ENCODE data around the gene MEGF8.
"Not testable (repeated sequence)": the region's sequence is repeated elsewhere in the genome, so short reads cannot be mapped to it uniquely, and the experiment has no call there.

MEGF8 gene

DNA sequence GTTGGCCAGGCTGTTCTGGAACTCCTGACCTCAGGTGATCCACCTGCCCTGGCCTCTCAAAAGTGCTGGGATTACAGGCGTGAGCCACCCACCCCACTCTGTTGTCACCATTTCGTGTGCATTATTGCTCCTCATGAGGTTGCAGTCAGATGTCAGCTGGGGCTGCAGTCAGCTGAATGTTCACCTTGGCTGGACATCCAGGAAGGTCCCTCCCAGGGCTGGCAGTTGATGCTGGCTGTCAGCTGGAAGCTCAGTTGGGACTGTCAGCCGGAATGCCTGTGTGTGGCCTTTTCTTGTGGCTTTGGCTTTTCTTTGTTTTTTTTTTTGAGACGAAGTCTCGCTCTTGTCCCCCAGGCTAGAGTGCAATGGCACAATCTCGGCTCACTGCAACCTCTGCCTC, 6.6 kb downstream of the MEGF8 start:
- DNase-seq (ENCODE audit: insufficient read length, low spot score), result no peak
- FAIRE-seq, result no peak
- TF ChIP-seq, protein P1, sequence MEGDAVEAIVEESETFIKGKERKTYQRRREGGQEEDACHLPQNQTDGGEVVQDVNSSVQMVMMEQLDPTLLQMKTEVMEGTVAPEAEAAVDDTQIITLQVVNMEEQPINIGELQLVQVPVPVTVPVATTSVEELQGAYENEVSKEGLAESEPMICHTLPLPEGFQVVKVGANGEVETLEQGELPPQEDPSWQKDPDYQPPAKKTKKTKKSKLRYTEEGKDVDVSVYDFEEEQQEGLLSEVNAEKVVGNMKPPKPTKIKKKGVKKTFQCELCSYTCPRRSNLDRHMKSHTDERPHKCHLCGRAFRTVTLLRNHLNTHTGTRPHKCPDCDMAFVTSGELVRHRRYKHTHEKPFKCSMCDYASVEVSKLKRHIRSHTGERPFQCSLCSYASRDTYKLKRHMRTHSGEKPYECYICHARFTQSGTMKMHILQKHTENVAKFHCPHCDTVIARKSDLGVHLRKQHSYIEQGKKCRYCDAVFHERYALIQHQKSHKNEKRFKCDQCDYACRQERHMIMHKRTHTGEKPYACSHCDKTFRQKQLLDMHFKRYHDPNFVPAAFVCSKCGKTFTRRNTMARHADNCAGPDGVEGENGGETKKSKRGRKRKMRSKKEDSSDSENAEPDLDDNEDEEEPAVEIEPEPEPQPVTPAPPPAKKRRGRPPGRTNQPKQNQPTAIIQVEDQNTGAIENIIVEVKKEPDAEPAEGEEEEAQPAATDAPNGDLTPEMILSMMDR (IDR thresholded peaks at IDR 0.05; ENCODE audit: insufficient read depth, missing control alignments), result no peak

- FAIRE-seq (no peak), DNase-seq (ENCODE audit: insufficient read length, low spot score) (no peak)
- TF ChIP-seq, protein P1 (IDR thresholded peaks at IDR 0.05; ENCODE audit: insufficient read depth, missing control alignments), result no peak
These were observed 7.6 kb downstream of the MEGF8 start for GRCh38 chr19:42333018-42333417.

GRCh38 chr19:42333975-42334696, 8.7 kb downstream of the MEGF8 start:
- FAIRE-seq, result no peak
- TF ChIP-seq, protein P1 (IDR thresholded peaks at IDR 0.05; ENCODE audit: insufficient read depth, missing control alignments), result no peak
- no peak for DNase-seq (ENCODE audit: insufficient read length, low spot score)

- FAIRE-seq, result no peak
- no peak for DNase-seq (ENCODE audit: insufficient read length, low spot score)
- TF ChIP-seq, protein P1 (IDR thresholded peaks at IDR 0.05; ENCODE audit: insufficient read depth, missing control alignments), result no peak
These were observed 9.4 kb downstream of the MEGF8 start for GRCh38 chr19:42334697-42335373.

- no peak for DNase-seq (ENCODE audit: insufficient read length, low spot score)
- TF ChIP-seq, protein P1 (IDR thresholded peaks at IDR 0.05; ENCODE audit: insufficient read depth, missing control alignments), result no peak
- no peak for FAIRE-seq
These were observed 10.0 kb downstream of the MEGF8 start for GRCh38 chr19:42335374-42335936.

DNA sequence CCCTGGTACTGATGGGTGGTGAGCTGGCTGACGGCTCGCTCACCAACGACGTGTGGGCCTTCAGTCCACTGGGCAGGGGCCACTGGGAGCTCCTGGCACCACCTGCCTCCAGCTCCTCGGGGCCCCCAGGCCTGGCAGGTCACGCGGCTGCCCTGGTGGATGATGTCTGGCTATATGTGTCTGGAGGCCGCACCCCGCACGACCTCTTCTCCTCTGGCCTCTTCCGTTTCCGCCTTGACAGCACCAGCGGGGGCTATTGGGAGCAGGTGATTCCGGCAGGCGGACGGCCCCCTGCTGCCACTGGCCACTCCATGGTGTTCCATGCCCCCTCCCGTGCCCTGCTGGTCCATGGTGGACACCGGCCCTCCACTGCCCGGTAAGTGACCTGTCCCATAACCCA, 10.5 kb downstream of the MEGF8 start:
- TF ChIP-seq, protein P1 (IDR thresholded peaks at IDR 0.05; ENCODE audit: insufficient read depth, missing control alignments), result no peak
- DNase-seq (ENCODE audit: insufficient read length, low spot score) (no peak), FAIRE-seq (no peak)

GRCh38 chr19:42339126-42339860, 13.9 kb downstream of the MEGF8 start:
- not testable (repeated sequence) for DNase-seq (ENCODE audit: insufficient read length, low spot score); FAIRE-seq

GRCh38 chr19:42339922-42340321, 14.5 kb downstream of the MEGF8 start:
- not testable (repeated sequence) for FAIRE-seq; DNase-seq (ENCODE audit: insufficient read length, low spot score)

Measured in D721Med (cell line).